Effector CD4-positive, alpha-beta T cell (primary cell): ENCODE results near the gene SOSTDC1.
"Not testable (repeated sequence)": the region's sequence is repeated elsewhere in the genome, so short reads cannot be mapped to it uniquely, and the experiment has no call there.

Source experiments
- DNase-seq: peaks from one replicate; pipeline ENCODE4 v3.0.0-alpha.2; 2020

SOSTDC1 gene

GRCh38 chr7:16460789-16461493, 4.6 kb downstream of the SOSTDC1 start:
- DNase-seq, result no peak

GRCh38 chr7:16456303-16456702, 9.2 kb downstream of the SOSTDC1 start:
- DNase-seq, result not testable (repeated sequence)

GRCh38 chr7:16455591-16455990, 9.9 kb downstream of the SOSTDC1 start:
- no peak for DNase-seq

GRCh38 chr7:16450366-16450765, 15.2 kb downstream of the SOSTDC1 start:
- DNase-seq, result no peak

- DNase-seq, result no peak
Measured at GRCh38 chr7:16447876-16448275, 17.7 kb downstream of the SOSTDC1 start.

- no peak for DNase-seq
Measured at GRCh38 chr7:16446508-16446907, 19.0 kb downstream of the SOSTDC1 start.

- not testable (repeated sequence) for DNase-seq
Measured at GRCh38 chr7:16443871-16444270, 21.7 kb downstream of the SOSTDC1 start.

GRCh38 chr7:16438988-16439387, 26.6 kb downstream of the SOSTDC1 start:
- DNase-seq, result no peak

GRCh38 chr7:16436306-16436705, 29.2 kb downstream of the SOSTDC1 start:
- DNase-seq, result no peak

- DNase-seq, result no peak
Measured at GRCh38 chr7:16433568-16434122, 31.9 kb downstream of the SOSTDC1 start.

GRCh38 chr7:16432425-16432731, 33.2 kb downstream of the SOSTDC1 start:
- no peak for DNase-seq

GRCh38 chr7:16431646-16432424, 33.7 kb downstream of the SOSTDC1 start:
- no peak for DNase-seq

- DNase-seq, result no peak
Measured at GRCh38 chr7:16430133-16430532, 35.4 kb downstream of the SOSTDC1 start.

- no peak for DNase-seq
Measured at GRCh38 chr7:16428672-16429071, 36.9 kb downstream of the SOSTDC1 start.

GRCh38 chr7:16428182-16428581, 37.4 kb downstream of the SOSTDC1 start:
- DNase-seq, result no peak

GRCh38 chr7:16423761-16424160, 41.8 kb downstream of the SOSTDC1 start:
- no peak for DNase-seq

- no peak for DNase-seq
Measured at GRCh38 chr7:16422917-16423316, 42.6 kb downstream of the SOSTDC1 start.

- DNase-seq, result no peak
Measured at GRCh38 chr7:16422103-16422435, 43.5 kb downstream of the SOSTDC1 start.

GRCh38 chr7:16421333-16422102, 44.0 kb downstream of the SOSTDC1 start, which contains the start of gene CRPPA:
Gene CRPPA, minus strand, starts transcription at chr7:16421538. Its CDS starts 216 bp downstream, at chr7:16421322.
- peak; percentile 11 for DNase-seq

GRCh38 chr7:16420649-16421332, 44.7 kb downstream of the SOSTDC1 start:
- DNase-seq, result peak; percentile 61

GRCh38 chr7:16420329-16420648, 45.2 kb downstream of the SOSTDC1 start:
- no peak for DNase-seq

- no peak for DNase-seq
Measured at GRCh38 chr7:16419859-16420258, 45.7 kb downstream of the SOSTDC1 start.

- DNase-seq, result no peak
Measured at GRCh38 chr7:16419126-16419525, 46.4 kb downstream of the SOSTDC1 start.
